Keratinocyte (primary cell): ENCODE data around the gene SOD1. TPM values are rescaled to one million over a fixed set of nuclear protein-coding genes. Genes with fewer than 3 reads are reported as not detected.
"Not testable (repeated sequence)": the region's sequence is repeated elsewhere in the genome, so short reads cannot be mapped to it uniquely, and the experiment has no call there.

Experiments
- DNase-seq: peaks from one replicate; pipeline ENCODE4 v3.0.0-alpha.2; 2011; ENCODE audit warnings: low read depth, missing footprints, low spot score
- FAIRE-seq: peaks from 2 replicates; lab custom pipeline; 2011; peaks lifted over from hg19 to GRCh38; lab: Jason Lieb, UNC
- H2AFZ ChIP-seq: 2 replicates; pipeline ENCODE4 v1.6.0; 2012; ENCODE audit warnings: low read length, control low read depth, inconsistent platforms; ENCODE audit not compliant: control insufficient read depth
- H3K27ac ChIP-seq: 2 replicates; pipeline ENCODE4 v1.5.1; 2011; ENCODE audit warnings: low read length; ENCODE audit not compliant: control insufficient read depth, insufficient read depth
- H3K27me3 ChIP-seq: 3 replicates; pipeline ENCODE4 v1.6.0; 2011; ENCODE audit warnings: low read length; ENCODE audit not compliant: control insufficient read depth, insufficient read depth; ENCODE audit errors: extremely low read depth
- H3K36me3 ChIP-seq, 2 experiments: 2 replicates in 1 of 2; 3 replicates in 1 of 2; pipeline ENCODE4 v1.5.1; 2011; ENCODE audit warnings: low read length in 2 of 2, mild to moderate bottlenecking in 1 of 2; ENCODE audit not compliant: control insufficient read depth in 2 of 2, insufficient read depth in 2 of 2; ENCODE audit errors: extremely low read depth in 1 of 2
- H3K4me1 ChIP-seq: 3 replicates; pipeline ENCODE4 v1.5.1; 2011; ENCODE audit warnings: low read length; ENCODE audit not compliant: control insufficient read depth, insufficient read depth; ENCODE audit errors: extremely low read depth
- H3K4me2 ChIP-seq: 3 replicates; pipeline ENCODE4 v1.6.0; 2011; ENCODE audit warnings: low read depth, low read length; ENCODE audit not compliant: control insufficient read depth, insufficient read depth; ENCODE audit errors: extremely low read depth
- H3K4me3 ChIP-seq, 3 experiments: fragments of 200-600 bp in 1 of 3; sonication (generic) in 1 of 3; 2 replicates in 2 of 3; 3 replicates in 1 of 3; pipeline ENCODE4 v1.5.1; 2011 to 2016; ENCODE audit warnings: low read length in 3 of 3, mild to moderate bottlenecking in 3 of 3, control low read depth in 2 of 3, inconsistent platforms in 1 of 3, low read depth in 1 of 3, mixed read lengths in 1 of 3, mixed run types in 1 of 3, moderate library complexity in 1 of 3; ENCODE audit not compliant: control insufficient read depth in 2 of 3, insufficient read depth in 2 of 3; ENCODE audit errors: extremely low read depth in 1 of 3
- H3K79me2 ChIP-seq: 2 replicates; pipeline ENCODE4 v1.6.0; 2012; ENCODE audit warnings: low read length; ENCODE audit not compliant: control insufficient read depth, insufficient read depth
- H3K9ac ChIP-seq: 3 replicates; pipeline ENCODE4 v1.6.0; 2011; ENCODE audit warnings: low read length; ENCODE audit not compliant: control insufficient read depth, insufficient read depth; ENCODE audit errors: extremely low read depth
- H3K9me1 ChIP-seq: 3 replicates; pipeline ENCODE4 v1.6.0; 2011; ENCODE audit warnings: low read length; ENCODE audit not compliant: control insufficient read depth, insufficient read depth; ENCODE audit errors: extremely low read depth
- H3K9me3 ChIP-seq: 2 replicates; pipeline ENCODE4 v1.5.1; 2012; ENCODE audit warnings: low read depth, low read length; ENCODE audit not compliant: control insufficient read depth
- H4K20me1 ChIP-seq: 3 replicates; pipeline ENCODE4 v1.6.0; 2011; ENCODE audit warnings: low read length; ENCODE audit not compliant: control insufficient read depth, insufficient read depth; ENCODE audit errors: extremely low read depth
- CTCF ChIP-seq, 3 experiments: IDR thresholded peaks in 1 of 3; conservative IDR thresholded peaks in 1 of 3; optimal IDR thresholded peaks in 1 of 3; 2 replicates in 2 of 3; 3 replicates in 1 of 3; pipeline versions ENCODE3 to v1.5.1; 2011; ENCODE audit warnings: low read length in 3 of 3, mild to moderate bottlenecking in 3 of 3, moderate library complexity in 2 of 3, control low read depth in 1 of 3, inconsistent platforms in 1 of 3; ENCODE audit not compliant: insufficient read depth in 2 of 3; ENCODE audit errors: extremely low read depth in 1 of 3
- dilution Hi-C: fragments of 300-500 bp; cut with MboI; formaldehyde crosslinking; loops from one replicate; pipeline ENCODE4 v1.7.0; 2020; ENCODE audit warnings: low sequenced_read_pairs; ENCODE audit not compliant: extremely low pct_ligation_motif_present
- polyA plus RNA-seq, 5 experiments: library from polyadenylated mRNA; depleted of rRNA in 3 of 5; stranded (reverse) in 3 of 5; stranded (forward) in 1 of 5; unstranded in 1 of 5; fragments of >200 nt; gene quantifications; 1 replicate in 1 of 5; 2 replicates in 3 of 5; 3 replicates in 1 of 5; pipeline versions ENCODE4 v1.2.1 to v1.2.3, GENCODE V29; 2011 to 2012; ENCODE audit warnings: missing spikeins in 2 of 5, low read depth in 1 of 5, low replicate concordance in 1 of 5

Gene SOD1
- polyA plus RNA-seq, 1 donor (not counting 4 experiments of a cell fraction or from before 2014, with no cell fraction given), result 426 TPM

GRCh38 chr21:31654821-31655580, 4.5 kb upstream of the SOD1 start:
- H3K9me1 ChIP-seq, H3K79me2 ChIP-seq, H3K4me1 ChIP-seq, H3K4me2 ChIP-seq, H3K9me3 ChIP-seq, dilution Hi-C loops, H3K36me3 ChIP-seq, DNase-seq, FAIRE-seq, H3K27ac ChIP-seq, H3K9ac ChIP-seq, H3K4me3 ChIP-seq, H3K27me3 ChIP-seq, H4K20me1 ChIP-seq, H2AFZ ChIP-seq: not testable (repeated sequence)

- Histone ChIP-seq H3K4me3 (no peak overlapping the region), H3K9me3 (no peaks in the 10 kb centered on the region), H3K9ac (no peak overlapping the region), H4K20me1 (no peaks in the 10 kb centered on the region), H3K4me1 (peaks cover 9% of the 10 kb centered on the region), H3K27me3 (no peaks in the 10 kb centered on the region), H3K36me3 (no peaks in the 10 kb centered on the region), H2AFZ (no peak overlapping the region), H3K79me2 (peaks cover 18% of the 10 kb centered on the region), H3K27ac (no peak overlapping the region), H3K4me2 (no peak overlapping the region), H3K9me1 (no peaks in the 10 kb centered on the region)
- DNase-seq, result no peak
- dilution Hi-C loops, result no loop called here
- TF ChIP-seq CTCF (optimal IDR thresholded peaks at IDR 0.05 in 1 of 3, IDR thresholded peaks at IDR 0.05 in 1 of 3, conservative IDR thresholded peaks at IDR 0.05 in 1 of 3; ENCODE audit: extremely low read depth in 1 of 3, insufficient read depth in 2 of 3, low read length in 3 of 3), result no peak
- no peak for FAIRE-seq
These were observed 3.0 kb upstream of the SOD1 start for GRCh38 chr21:31656199-31657095.
